Measurements from ENCODE around the gene XIRP2. TPM values are rescaled to one million over a fixed set of nuclear protein-coding genes. Genes with fewer than 3 reads are reported as not detected.

XIRP2 gene, protein sequence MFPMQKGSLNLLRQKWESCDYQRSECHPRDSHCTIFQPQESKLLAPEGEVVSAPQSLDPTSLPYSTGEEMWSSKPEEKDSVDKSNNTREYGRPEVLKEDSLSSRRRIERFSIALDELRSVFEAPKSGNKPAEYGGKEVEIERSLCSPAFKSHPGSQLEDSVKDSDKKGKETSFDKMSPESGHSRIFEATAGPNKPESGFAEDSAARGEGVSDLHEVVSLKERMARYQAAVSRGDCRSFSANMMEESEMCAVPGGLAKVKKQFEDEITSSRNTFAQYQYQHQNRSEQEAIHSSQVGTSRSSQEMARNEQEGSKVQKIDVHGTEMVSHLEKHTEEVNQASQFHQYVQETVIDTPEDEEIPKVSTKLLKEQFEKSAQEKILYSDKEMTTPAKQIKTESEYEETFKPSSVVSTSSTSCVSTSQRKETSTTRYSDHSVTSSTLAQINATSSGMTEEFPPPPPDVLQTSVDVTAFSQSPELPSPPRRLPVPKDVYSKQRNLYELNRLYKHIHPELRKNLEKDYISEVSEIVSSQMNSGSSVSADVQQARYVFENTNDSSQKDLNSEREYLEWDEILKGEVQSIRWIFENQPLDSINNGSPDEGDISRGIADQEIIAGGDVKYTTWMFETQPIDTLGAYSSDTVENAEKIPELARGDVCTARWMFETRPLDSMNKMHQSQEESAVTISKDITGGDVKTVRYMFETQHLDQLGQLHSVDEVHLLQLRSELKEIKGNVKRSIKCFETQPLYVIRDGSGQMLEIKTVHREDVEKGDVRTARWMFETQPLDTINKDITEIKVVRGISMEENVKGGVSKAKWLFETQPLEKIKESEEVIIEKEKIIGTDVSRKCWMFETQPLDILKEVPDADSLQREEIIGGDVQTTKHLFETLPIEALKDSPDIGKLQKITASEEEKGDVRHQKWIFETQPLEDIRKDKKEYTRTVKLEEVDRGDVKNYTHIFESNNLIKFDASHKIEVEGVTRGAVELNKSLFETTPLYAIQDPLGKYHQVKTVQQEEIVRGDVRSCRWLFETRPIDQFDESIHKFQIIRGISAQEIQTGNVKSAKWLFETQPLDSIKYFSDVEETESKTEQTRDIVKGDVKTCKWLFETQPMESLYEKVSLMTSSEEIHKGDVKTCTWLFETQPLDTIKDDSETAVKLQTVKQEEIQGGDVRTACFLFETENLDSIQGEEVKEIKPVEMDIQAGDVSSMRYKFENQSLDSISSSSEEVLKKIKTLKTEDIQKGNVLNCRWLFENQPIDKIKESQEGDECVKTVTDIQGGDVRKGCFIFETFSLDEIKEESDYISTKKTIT (N-terminal part only)
- total RNA-seq (2022) (not detected in 2 replicates), Bru-seq, nascent RNA (percentile 8 among the genes with signal in this experiment), BruChase-seq, experiment 1, labeled RNA remaining after a 6-hour chase (percentile 5 among the genes with signal in this experiment), BruChase-seq, experiment 2, labeled RNA remaining after a 2-hour chase (percentile 5 among the genes with signal in this experiment)
- long read RNA-seq, result 0 reads

GRCh38 chr2:166888180-166888579 lies at the start of gene XIRP2:
Gene XIRP2 (plus strand): TSS chr2:166888480. CDS start chr2:166903483, 15,003 bp downstream.
- H3K4me3 Mint-ChIP-seq (ENCODE audit: unreplicated experiment), result no peak within 1 kb of the TSS
- BruUV-seq (replicated peaks), result no TSS peak
- no peak for DNase-seq (ENCODE audit: unreplicated experiment)
- H3K36me3 Mint-ChIP-seq (ENCODE audit: insufficient read depth, unreplicated experiment), result no peaks in the 10 kb centered on the region
- no peak within 1 kb of the TSS for H3K27ac Mint-ChIP-seq (ENCODE audit: low read depth, unreplicated experiment)
- ChIA-PET CTCF (no interaction called here), POLR2A (no interaction called here)
- H3K27me3 Mint-ChIP-seq (ENCODE audit: insufficient read depth, unreplicated experiment), result peaks cover 16% of the 10 kb centered on the region
- peaks cover 7% of the 10 kb centered on the region for H3K9me3 Mint-ChIP-seq (ENCODE audit: unreplicated experiment)
- TF ChIP-seq, protein P1, sequence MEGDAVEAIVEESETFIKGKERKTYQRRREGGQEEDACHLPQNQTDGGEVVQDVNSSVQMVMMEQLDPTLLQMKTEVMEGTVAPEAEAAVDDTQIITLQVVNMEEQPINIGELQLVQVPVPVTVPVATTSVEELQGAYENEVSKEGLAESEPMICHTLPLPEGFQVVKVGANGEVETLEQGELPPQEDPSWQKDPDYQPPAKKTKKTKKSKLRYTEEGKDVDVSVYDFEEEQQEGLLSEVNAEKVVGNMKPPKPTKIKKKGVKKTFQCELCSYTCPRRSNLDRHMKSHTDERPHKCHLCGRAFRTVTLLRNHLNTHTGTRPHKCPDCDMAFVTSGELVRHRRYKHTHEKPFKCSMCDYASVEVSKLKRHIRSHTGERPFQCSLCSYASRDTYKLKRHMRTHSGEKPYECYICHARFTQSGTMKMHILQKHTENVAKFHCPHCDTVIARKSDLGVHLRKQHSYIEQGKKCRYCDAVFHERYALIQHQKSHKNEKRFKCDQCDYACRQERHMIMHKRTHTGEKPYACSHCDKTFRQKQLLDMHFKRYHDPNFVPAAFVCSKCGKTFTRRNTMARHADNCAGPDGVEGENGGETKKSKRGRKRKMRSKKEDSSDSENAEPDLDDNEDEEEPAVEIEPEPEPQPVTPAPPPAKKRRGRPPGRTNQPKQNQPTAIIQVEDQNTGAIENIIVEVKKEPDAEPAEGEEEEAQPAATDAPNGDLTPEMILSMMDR (IDR thresholded peaks at IDR 0.05; ENCODE audit: unreplicated experiment), result no peak
- no peaks in the 10 kb centered on the region for H3K4me1 Mint-ChIP-seq (ENCODE audit: insufficient read depth, unreplicated experiment)
- intact Hi-C loops (cut with micrococcal nuclease), result no loop called here

- intact Hi-C loops (cut with micrococcal nuclease), result no loop called here
- DNase-seq (ENCODE audit: unreplicated experiment), result no peak
These were observed 47.1 kb upstream of the XIRP2 start for GRCh38 chr2:166841152-166841551.

DNA sequence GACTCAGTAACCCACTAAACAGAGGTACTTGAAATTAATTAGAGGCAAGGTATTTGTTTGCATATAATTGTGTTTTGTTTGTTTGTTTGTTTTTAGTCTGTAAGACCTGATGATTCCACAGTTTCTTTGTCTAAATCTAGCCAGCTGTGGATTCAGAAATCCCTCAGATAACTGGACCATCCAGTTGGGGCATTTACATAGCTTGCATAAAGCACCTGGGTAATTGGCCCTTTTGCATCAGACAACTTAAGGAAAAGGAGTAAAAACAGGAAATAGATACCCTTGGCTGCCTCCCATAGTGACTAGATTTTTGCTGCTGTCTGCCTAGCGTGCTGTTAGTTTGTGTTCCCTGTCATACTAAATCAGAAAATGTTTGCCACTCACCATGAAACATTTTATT lies 46.6 kb upstream of the XIRP2 start:
- Mint-ChIP-seq H3K36me3 (ENCODE audit: insufficient read depth, unreplicated experiment) (no peaks in the 10 kb centered on the region), H3K9me3 (ENCODE audit: unreplicated experiment) (peaks cover 8% of the 10 kb centered on the region), H3K4me3 (ENCODE audit: unreplicated experiment) (no peak overlapping the region), H3K27ac (ENCODE audit: low read depth, unreplicated experiment) (no peak overlapping the region), H3K27me3 (ENCODE audit: insufficient read depth, unreplicated experiment) (peaks cover 12% of the 10 kb centered on the region), H3K4me1 (ENCODE audit: insufficient read depth, unreplicated experiment) (no peaks in the 10 kb centered on the region)
- ChIA-PET POLR2A (no interaction called here), CTCF (no interaction called here)
- BruUV-seq (replicated peaks), result no TSS peak
- TF ChIP-seq, protein P1 (IDR thresholded peaks at IDR 0.05; ENCODE audit: unreplicated experiment), result no peak
- intact Hi-C loops (cut with micrococcal nuclease), result no loop called here
- no peak for DNase-seq (ENCODE audit: unreplicated experiment)

More at GRCh38 chr2:166841152-166841551, 47.1 kb upstream of the XIRP2 start:
- peaks cover 6% of the 10 kb centered on the region for H3K9me3 Mint-ChIP-seq (ENCODE audit: unreplicated experiment)
- H3K27me3 Mint-ChIP-seq (ENCODE audit: insufficient read depth, unreplicated experiment), result peaks cover 12% of the 10 kb centered on the region
- ChIA-PET CTCF (no interaction called here), POLR2A (no interaction called here)
- no peaks in the 10 kb centered on the region for H3K36me3 Mint-ChIP-seq (ENCODE audit: insufficient read depth, unreplicated experiment)
- TF ChIP-seq, protein P1 (IDR thresholded peaks at IDR 0.05; ENCODE audit: unreplicated experiment), result no peak
- H3K4me1 Mint-ChIP-seq (ENCODE audit: insufficient read depth, unreplicated experiment), result no peaks in the 10 kb centered on the region
- H3K27ac Mint-ChIP-seq (ENCODE audit: low read depth, unreplicated experiment), result no peak overlapping the region
- H3K4me3 Mint-ChIP-seq (ENCODE audit: unreplicated experiment), result no peak overlapping the region
- no TSS peak for BruUV-seq (replicated peaks)

Data from MCF 10A (cell line).